ENCODE data around the gene ST7.

Gene ST7

GRCh38 chr7:117068511-117069145, 115.3 kb downstream of the ST7 start:
- DNase-seq (ENCODE audit: low spot score), result no peak

- DNase-seq (ENCODE audit: low spot score), result no peak
Measured at GRCh38 chr7:117069379-117069778, 116.1 kb downstream of the ST7 start.

GRCh38 chr7:117071551-117071950, 118.2 kb downstream of the ST7 start:
- no peak for DNase-seq (ENCODE audit: low spot score)

- no peak for DNase-seq (ENCODE audit: low spot score)
Measured at GRCh38 chr7:117072620-117073118, 119.4 kb downstream of the ST7 start.

GRCh38 chr7:117074378-117074777, 121.1 kb downstream of the ST7 start:
- DNase-seq (ENCODE audit: low spot score), result no peak

GRCh38 chr7:117075934-117076333, 122.6 kb downstream of the ST7 start:
- DNase-seq (ENCODE audit: low spot score), result no peak

DNA sequence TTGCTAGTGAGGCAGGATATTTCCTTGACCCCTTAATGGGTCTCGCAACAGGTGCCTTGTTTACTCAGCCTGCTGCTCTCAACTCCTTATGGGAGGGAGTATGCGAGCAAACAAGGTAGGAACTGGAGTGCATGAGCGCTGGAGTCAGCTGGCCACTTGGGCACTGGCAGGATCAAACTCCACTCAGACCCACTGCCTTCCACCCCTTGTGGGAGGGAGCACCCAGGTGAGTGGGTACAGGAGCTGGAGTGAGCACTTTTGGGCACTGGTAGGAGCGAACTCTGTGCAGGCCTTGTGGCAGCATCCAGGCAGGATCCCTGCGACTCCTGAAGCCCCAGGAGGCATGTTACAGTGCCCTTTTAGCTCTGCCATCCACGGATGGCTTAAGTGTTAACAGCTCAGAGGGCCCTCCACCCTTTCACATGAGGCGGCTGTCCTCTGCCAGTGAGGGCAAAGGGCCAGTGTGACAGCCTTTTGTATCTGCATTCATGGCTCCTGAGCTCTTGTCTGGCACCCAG, 123.2 kb downstream of the ST7 start:
- no peak for DNase-seq (ENCODE audit: low spot score)

DNA sequence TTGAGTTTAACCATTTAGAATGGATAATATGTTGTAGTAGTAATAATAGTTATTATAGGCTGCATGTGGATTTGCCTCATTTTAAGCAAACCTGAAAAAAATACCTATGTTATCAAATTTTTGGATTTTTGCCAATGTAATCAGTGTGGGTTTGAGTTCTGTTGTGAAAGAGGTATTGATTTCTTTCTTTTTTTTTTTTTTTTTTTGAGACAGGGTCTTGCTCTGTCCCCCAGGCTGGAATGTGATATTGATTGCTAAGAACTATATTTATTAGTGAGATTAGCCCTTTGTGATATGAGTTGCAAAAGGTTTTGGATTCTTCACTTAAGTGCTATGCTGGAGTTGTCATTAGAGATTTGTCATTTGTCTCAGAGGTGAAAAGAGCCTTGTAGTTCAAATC, 124.4 kb downstream of the ST7 start:
- no peak for DNase-seq (ENCODE audit: low spot score)

GRCh38 chr7:117082647-117083046, 129.3 kb downstream of the ST7 start:
- DNase-seq (ENCODE audit: low spot score), result no peak

- DNase-seq (ENCODE audit: low spot score), result no peak
Measured at GRCh38 chr7:117083648-117084047, 130.3 kb downstream of the ST7 start.

DNA sequence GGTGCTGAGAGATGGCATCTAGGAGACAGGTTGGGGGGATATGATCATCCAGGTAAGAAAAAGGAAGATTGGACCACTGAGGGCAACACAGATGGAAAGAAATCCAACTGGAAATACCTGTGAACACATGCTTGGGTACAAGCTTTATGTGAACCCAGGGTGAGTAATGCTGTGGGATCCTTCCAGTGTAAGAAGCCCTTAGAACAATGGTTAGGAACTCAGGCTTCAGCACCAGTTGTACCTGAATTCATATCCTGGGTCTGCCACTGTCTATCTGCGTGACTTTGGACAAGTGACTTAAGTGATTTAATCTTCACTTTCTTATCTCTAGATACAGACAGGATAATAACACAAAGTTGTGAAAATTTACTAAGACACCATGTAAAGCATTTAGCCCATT, 131.0 kb downstream of the ST7 start:
- no peak for DNase-seq (ENCODE audit: low spot score)

DNA sequence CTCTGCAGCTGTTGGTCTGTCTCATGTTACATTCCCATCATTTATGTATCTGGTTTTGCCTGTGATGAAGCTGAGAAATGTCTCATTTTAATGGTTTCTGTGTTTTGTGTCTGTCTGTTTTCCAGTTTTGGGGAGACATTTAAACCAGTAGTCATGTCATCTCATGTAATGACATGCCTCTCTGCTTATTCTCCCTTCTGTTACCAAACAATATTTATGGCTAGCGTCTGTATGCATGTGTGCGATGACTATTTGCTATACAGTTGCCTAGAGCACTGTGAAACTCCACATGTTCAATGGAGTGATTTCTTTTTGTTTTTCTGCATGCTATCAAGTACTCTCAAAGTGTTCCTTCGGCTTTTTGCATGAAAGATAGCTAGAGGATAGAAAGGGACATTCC, 132.0 kb downstream of the ST7 start:
- DNase-seq (ENCODE audit: low spot score), result no peak

- DNase-seq (ENCODE audit: low spot score), result peak; percentile 30
Measured at GRCh38 chr7:117085769-117086463, 132.6 kb downstream of the ST7 start.

DNA sequence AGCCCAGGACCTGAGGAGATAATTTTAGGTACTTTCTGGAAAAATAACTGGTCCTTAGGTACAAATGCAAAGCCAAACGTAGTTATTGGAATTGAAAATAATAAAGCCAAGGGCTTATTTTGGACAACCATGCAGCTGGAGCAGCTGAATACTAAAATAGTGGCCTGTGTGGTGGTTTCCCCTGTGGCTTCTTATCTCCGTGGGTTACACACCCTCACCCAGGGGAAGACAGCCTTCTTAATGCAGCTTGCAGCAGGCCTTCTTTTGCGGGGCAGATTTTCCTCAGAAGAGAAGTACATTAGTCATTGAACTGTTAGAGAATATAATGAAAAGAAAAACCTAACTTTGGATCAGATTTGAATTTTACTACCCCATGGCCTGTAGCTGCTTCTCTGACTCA, 133.5 kb downstream of the ST7 start:
- no peak for DNase-seq (ENCODE audit: low spot score)

DNA sequence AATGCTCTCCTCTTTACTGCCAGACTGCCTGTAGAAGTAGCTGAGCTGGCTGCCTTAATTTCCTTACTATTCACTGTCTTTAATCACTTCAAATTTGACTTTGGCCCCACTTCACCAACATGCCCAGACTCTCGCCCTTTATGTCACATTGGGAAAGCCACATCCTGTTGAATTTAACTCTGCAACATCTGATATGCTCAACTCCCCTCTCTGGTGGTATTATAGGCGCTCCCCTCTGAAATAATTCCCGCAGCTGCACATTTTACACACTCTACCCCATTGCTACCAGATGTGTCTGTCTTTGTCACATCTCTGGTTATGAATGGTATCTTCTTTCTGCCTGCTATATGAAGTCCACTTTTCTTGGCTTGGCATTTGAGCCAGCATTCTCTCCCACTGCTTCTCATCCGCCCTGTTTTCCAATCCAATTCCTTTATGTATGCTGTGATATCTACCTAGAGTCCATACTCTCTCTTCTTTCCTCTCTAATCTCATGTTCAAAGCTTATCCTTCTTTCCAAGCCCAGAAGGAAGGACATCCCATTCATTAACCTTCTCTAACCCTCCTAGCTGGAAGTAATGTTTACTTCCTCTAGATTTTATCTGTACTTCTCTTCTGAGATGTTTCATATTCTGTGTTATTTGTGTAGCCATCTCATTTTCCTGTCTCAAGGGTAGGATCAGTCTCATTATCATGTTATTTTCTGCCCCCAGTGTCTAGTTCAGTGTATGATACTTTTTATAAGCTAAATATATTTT, 134.5 kb downstream of the ST7 start:
- no peak for DNase-seq (ENCODE audit: low spot score)

DNA sequence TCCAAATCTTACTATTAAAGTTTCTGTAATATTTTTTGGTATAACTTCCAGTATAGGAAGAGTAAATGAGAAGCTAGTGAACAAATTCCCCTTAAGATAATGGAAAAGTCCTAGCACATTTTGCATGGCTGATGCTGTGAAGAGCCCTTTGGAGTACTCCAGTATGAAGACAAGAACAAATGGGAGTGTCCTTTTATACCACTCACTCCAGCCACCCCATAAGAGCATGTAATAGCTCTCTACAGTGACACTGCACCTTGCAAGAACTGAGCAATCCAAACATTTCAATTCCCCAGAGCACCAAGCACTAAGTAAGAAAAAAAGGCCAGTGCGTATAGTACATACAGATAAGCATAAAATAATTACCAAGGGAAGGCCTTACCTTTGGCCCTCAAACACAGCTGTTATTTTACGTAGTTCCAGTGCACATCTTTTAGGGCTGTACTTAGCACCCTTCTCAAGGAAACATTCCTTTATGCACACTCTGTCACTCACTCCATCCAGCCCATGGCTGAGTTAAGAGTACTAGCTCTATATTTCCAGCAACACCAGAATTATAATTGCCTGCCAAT, 135.4 kb downstream of the ST7 start:
- no peak for DNase-seq (ENCODE audit: low spot score)

- DNase-seq (ENCODE audit: low spot score), result no peak
Measured at GRCh38 chr7:117090791-117091190, 137.5 kb downstream of the ST7 start.

DNA sequence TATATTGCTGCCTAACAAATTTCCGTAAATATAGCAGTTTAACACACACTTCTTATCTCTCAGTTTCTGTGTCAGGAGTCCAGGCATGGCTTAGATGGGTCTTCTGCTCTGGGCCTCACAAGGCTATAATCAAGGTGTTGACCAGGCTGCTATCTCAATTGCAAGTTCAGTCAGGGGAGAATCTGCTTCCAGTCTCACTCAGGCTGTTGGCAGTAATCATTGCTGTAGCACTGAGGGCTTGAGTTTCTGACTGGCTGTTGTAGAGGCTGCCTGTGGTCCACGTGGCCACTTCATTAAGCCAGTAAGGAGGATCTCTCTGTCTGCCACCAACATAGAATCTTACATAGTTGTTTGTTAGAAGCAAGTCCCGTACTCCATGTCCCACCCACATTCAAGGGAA, 138.4 kb downstream of the ST7 start:
- no peak for DNase-seq (ENCODE audit: low spot score)

DNA sequence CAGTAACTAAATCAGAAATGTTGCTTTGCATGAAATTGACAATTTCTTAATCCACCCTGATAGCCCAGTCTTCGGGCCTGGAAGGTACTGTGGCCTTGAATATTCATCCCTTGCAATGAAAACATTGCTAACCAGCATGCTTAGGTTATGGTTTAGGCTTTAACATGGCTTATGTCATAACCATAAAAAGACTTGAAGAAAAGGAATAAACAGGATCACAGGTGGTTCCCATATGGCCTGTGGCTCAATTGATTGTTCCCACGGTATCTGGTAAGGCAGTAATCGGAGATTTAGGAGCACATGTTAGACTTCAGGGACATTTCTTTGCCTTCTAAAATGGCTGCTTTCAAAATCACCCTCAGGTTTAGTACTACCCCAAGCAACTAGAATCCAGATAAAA, 139.5 kb downstream of the ST7 start:
- DNase-seq (ENCODE audit: low spot score), result no peak

DNA sequence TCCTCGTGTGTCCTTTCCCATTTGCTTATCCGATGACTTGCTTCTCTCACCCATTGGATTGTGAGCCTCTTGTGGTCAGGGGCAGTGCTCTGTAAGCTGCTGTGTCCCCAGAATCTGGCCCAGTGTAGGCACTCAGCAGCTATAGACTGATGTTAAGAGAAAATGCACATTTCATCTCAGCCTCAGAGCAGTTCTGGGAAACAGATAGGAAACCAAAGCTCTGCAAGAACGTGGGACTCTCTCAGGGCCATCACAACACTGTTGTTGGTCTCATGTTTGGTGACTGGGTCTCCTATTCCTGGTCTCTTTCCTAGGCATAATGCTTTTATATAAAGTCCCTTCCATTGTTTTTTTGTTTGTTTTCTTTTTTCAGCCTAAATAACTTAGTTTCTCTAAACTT, 141.2 kb downstream of the ST7 start:
- no peak for DNase-seq (ENCODE audit: low spot score)

DNA sequence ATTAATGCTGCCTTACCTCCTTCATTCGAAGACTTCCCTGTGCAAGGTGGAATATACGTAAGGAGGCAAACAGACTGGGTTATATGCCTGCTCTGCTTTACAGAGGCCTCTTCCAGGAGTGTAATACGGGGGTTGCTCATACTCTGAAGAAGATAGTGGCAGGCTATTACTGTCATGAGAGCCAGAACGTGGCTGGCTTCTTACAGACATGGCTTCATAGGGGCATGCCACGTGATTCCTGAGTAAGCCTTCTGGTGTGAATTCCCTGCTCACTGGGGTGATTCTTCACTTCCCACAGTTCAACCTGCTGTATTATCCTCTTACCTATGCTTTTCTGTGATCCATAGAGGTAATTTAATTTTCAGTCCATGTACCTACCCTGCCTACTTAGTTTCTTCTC, 141.8 kb downstream of the ST7 start:
- no peak for DNase-seq (ENCODE audit: low spot score)

DNA sequence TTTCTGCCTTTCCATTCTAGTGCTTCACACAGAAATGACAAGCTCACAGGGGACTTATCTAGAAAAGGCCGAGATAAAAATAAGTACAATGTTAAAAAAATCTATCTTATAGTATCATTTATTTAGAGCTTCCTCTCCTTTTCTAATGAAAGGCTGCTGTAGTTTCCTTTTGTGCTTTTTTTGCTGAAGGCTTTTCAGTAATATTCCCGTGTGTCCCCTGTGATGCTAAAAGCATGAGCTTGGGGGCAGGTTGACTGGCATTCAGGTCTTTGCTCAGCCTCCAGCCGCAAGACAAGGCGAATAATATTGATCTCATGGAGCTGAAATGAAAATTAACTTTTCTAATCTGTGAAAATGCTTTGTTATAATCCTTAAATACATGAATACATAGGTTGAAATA, 143.0 kb downstream of the ST7 start:
- no peak for DNase-seq (ENCODE audit: low spot score)

DNA sequence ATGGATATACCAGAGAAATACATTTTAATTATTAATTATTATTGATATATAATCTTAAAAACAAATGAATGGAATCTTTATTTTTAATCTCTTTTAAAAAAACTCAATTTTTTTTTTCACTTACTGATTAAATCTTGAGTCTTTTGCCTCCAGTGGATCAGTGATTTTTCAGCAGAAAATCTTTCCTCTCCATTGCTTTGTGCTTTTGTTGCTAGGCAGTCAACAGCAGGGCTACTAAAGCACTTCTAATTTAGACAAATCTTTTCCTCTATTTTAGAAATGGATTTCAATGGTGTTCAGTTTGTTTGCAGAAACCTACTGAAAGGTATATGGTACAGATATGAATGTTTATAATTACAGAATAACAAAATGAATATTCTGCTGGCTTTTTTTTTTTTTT, 143.6 kb downstream of the ST7 start:
- DNase-seq (ENCODE audit: low spot score), result no peak

All from hepatic stellate cell (primary cell).